Activated CD8-positive, alpha-beta memory T cell treated with anti-CD3 and anti-CD28 coated beads for 24 hours (primary cell): ENCODE measurements around the gene MCU.
"Not testable (repeated sequence)": the region's sequence is repeated elsewhere in the genome, so short reads cannot be mapped to it uniquely, and the experiment has no call there.

Source experiments
- DNase-seq: peaks from one replicate; pipeline ENCODE4 v3.0.0-alpha.2; 2020

The MCU gene

GRCh38 chr10:72911758-72912157 lies 219.8 kb downstream of the MCU start:
- no peak for DNase-seq

- DNase-seq = no peak
These were observed 220.8 kb downstream of the MCU start for GRCh38 chr10:72912736-72913135.

- no peak for DNase-seq
These were observed 221.3 kb downstream of the MCU start for GRCh38 chr10:72913287-72913686.

- DNase-seq = not testable (repeated sequence)
These were observed 225.3 kb downstream of the MCU start for GRCh38 chr10:72917201-72917600.

GRCh38 chr10:72917803-72918332 lies 225.9 kb downstream of the MCU start:
- DNase-seq = not testable (repeated sequence)

- no peak for DNase-seq
These were observed 226.4 kb downstream of the MCU start for GRCh38 chr10:72918352-72918751.

- not testable (repeated sequence) for DNase-seq
These were observed 229.3 kb downstream of the MCU start for GRCh38 chr10:72921147-72921683.

GRCh38 chr10:72924351-72924750 lies 232.4 kb downstream of the MCU start:
- DNase-seq = no peak

- no peak for DNase-seq
These were observed 234.1 kb downstream of the MCU start for GRCh38 chr10:72925951-72926465.

GRCh38 chr10:72927485-72927884 lies 235.5 kb downstream of the MCU start:
- DNase-seq = no peak

- DNase-seq = no peak
These were observed 236.9 kb downstream of the MCU start for GRCh38 chr10:72928798-72929197.

- DNase-seq = no peak
These were observed 238.3 kb downstream of the MCU start for GRCh38 chr10:72930276-72930675.

- no peak for DNase-seq
These were observed 240.5 kb downstream of the MCU start for GRCh38 chr10:72932259-72933015.

GRCh38 chr10:72935361-72935760 lies 243.4 kb downstream of the MCU start:
- DNase-seq = no peak
